ENCODE results near the gene SDK2.

DNA sequence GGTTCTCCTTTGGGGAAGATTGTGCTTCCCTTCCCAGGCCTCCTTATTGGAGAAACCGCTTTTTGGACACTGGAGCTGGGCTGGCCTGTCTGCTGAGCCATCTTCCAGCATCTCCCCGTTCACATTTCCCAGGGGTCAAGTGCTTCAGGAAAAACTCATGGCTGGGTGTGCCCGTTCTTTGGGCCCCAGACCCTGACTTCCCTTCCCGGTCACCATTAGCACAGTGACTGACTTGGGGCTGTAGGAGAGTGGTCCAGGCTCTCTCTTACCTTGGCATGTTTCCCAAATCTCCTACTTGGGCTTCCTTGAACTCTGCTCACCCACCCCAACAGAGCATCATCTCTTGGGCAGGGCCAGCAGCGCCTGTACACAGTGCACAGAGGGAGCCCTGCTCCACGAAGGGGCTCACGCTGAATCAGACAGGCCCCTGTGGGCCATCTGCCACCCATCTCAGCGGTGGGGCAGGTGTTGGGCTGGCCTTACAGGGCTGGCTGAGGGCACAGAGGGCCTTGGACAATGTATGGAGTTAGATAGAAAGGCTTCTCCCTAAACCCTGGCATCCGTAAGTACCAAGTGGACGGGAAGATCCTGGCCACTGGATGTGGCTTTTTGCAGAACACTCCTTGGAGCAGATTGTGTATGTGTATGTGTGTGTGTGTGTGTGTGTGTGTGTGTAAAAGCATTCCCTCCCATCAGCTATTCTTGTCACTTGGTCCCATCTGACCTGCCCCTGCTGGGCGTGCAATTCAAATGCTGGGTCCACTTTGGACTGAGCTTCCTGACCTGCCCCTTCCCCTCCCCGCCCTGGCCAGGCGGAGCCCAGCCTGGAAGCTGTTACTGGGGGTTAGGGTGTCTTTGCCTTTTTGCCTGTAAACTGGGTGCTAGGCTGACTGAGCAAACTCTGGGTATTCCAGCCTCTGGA lies 307.6 kb downstream of the SDK2 start:
- TF ChIP-seq, protein P1, sequence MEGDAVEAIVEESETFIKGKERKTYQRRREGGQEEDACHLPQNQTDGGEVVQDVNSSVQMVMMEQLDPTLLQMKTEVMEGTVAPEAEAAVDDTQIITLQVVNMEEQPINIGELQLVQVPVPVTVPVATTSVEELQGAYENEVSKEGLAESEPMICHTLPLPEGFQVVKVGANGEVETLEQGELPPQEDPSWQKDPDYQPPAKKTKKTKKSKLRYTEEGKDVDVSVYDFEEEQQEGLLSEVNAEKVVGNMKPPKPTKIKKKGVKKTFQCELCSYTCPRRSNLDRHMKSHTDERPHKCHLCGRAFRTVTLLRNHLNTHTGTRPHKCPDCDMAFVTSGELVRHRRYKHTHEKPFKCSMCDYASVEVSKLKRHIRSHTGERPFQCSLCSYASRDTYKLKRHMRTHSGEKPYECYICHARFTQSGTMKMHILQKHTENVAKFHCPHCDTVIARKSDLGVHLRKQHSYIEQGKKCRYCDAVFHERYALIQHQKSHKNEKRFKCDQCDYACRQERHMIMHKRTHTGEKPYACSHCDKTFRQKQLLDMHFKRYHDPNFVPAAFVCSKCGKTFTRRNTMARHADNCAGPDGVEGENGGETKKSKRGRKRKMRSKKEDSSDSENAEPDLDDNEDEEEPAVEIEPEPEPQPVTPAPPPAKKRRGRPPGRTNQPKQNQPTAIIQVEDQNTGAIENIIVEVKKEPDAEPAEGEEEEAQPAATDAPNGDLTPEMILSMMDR (IDR thresholded peaks at IDR 0.05) = no peak
- TF ChIP-seq EP300 (IDR thresholded peaks at IDR 0.05) (no peak), POLR2A (IDR thresholded peaks at IDR 0.05) (no peak)

Measured in ovary (tissue), 3 donors.